Measurements from ENCODE around the gene UBN1. TPM values are rescaled to one million over a fixed set of nuclear protein-coding genes. Genes with fewer than 3 reads are reported as not detected.

UBN1 gene
- total RNA-seq, 1 donor from 2014 or later, result 44.2 TPM

GRCh38 chr16:4874666-4875065 lies 27.4 kb downstream of the UBN1 start:
- DNase-seq (ENCODE audit: low read depth, low spot score), result no peak
- H3K36me3 Mint-ChIP-seq (ENCODE audit: low read depth), result peaks cover 7% of the 10 kb centered on the region
- H3K4me1 Mint-ChIP-seq, result no peaks in the 10 kb centered on the region
- no peak overlapping the region for H3K27ac Mint-ChIP-seq (ENCODE audit: unreplicated experiment)
- no peak overlapping the region for H3K4me3 Mint-ChIP-seq
- H3K9me3 Mint-ChIP-seq, result no peaks in the 10 kb centered on the region
- TF ChIP-seq, protein P1, sequence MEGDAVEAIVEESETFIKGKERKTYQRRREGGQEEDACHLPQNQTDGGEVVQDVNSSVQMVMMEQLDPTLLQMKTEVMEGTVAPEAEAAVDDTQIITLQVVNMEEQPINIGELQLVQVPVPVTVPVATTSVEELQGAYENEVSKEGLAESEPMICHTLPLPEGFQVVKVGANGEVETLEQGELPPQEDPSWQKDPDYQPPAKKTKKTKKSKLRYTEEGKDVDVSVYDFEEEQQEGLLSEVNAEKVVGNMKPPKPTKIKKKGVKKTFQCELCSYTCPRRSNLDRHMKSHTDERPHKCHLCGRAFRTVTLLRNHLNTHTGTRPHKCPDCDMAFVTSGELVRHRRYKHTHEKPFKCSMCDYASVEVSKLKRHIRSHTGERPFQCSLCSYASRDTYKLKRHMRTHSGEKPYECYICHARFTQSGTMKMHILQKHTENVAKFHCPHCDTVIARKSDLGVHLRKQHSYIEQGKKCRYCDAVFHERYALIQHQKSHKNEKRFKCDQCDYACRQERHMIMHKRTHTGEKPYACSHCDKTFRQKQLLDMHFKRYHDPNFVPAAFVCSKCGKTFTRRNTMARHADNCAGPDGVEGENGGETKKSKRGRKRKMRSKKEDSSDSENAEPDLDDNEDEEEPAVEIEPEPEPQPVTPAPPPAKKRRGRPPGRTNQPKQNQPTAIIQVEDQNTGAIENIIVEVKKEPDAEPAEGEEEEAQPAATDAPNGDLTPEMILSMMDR (conservative IDR thresholded peaks at IDR 0.05), result no peak
- H3K27me3 Mint-ChIP-seq (ENCODE audit: low read depth), result no peaks in the 10 kb centered on the region

GRCh38 chr16:4876646-4877379 lies 29.5 kb downstream of the UBN1 start:
- no peaks in the 10 kb centered on the region for H3K9me3 Mint-ChIP-seq
- H3K4me1 Mint-ChIP-seq, result no peaks in the 10 kb centered on the region
- H3K27ac Mint-ChIP-seq (ENCODE audit: unreplicated experiment), result no peak overlapping the region
- DNase-seq (ENCODE audit: low read depth, low spot score), result no peak
- no peaks in the 10 kb centered on the region for H3K27me3 Mint-ChIP-seq (ENCODE audit: low read depth)
- H3K4me3 Mint-ChIP-seq, result no peak overlapping the region
- TF ChIP-seq, protein P1 (conservative IDR thresholded peaks at IDR 0.05), result no peak
- peaks cover 7% of the 10 kb centered on the region for H3K36me3 Mint-ChIP-seq (ENCODE audit: low read depth)

- H3K27me3 Mint-ChIP-seq (ENCODE audit: low read depth), result no peaks in the 10 kb centered on the region
- H3K4me3 Mint-ChIP-seq, result no peak overlapping the region
- no peak for DNase-seq (ENCODE audit: low read depth, low spot score)
- no peaks in the 10 kb centered on the region for H3K9me3 Mint-ChIP-seq
- H3K4me1 Mint-ChIP-seq, result no peaks in the 10 kb centered on the region
- H3K36me3 Mint-ChIP-seq (ENCODE audit: low read depth), result peaks cover 7% of the 10 kb centered on the region
- TF ChIP-seq, protein P1 (conservative IDR thresholded peaks at IDR 0.05), result no peak
- no peak overlapping the region for H3K27ac Mint-ChIP-seq (ENCODE audit: unreplicated experiment)
These were observed 30.1 kb downstream of the UBN1 start for GRCh38 chr16:4877380-4877685.

- DNase-seq (ENCODE audit: low read depth, low spot score), result no peak
- Mint-ChIP-seq H3K4me3 (no peak overlapping the region), H3K27me3 (ENCODE audit: low read depth) (no peaks in the 10 kb centered on the region), H3K36me3 (ENCODE audit: low read depth) (peaks cover 9% of the 10 kb centered on the region), H3K9me3 (no peaks in the 10 kb centered on the region), H3K4me1 (no peaks in the 10 kb centered on the region), H3K27ac (ENCODE audit: unreplicated experiment) (no peak overlapping the region)
- TF ChIP-seq, protein P1 (conservative IDR thresholded peaks at IDR 0.05), result no peak
These were observed 31.8 kb downstream of the UBN1 start for GRCh38 chr16:4879049-4879448.

DNA sequence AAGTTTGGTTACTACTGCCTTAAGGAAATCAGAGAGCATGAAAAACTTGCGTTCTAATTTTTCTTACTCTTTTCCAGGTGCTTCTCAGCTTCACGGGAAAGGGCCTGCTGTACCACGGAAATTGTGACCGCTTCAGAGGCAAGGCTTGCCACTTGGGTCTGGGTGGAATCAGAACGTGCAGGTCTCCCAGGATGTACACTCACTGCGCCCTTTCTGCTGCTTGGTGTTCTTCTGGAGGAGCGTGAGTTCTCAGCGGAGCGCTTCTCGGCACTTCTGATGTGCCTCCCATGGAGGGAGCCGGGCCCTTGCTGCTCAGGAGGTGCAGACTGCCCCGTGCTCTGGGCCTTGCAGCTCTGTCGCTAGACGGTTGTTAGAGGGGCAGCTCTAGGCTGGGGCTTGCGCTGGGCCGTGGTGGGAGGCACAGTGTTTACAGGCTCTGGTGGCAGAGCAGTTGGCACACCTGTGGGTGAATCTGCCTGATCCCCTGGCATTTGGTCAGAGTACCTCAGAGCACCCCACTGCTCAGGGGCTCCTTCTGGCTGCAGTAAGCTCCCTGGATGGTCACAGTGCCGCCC lies 32.8 kb downstream of the UBN1 start:
- no peaks in the 10 kb centered on the region for H3K9me3 Mint-ChIP-seq
- TF ChIP-seq, protein P1 (conservative IDR thresholded peaks at IDR 0.05), result no peak
- H3K27ac Mint-ChIP-seq (ENCODE audit: unreplicated experiment), result no peak overlapping the region

More for the DNA sequence above, 32.8 kb downstream of the UBN1 start:
- Mint-ChIP-seq H3K4me1 (no peaks in the 10 kb centered on the region), H3K4me3 (no peak overlapping the region), H3K36me3 (ENCODE audit: low read depth) (peaks cover 17% of the 10 kb centered on the region), H3K27me3 (ENCODE audit: low read depth) (no peaks in the 10 kb centered on the region)
- no peak for DNase-seq (ENCODE audit: low read depth, low spot score)
